Measurements from ENCODE around the gene PRC1. TPM values are rescaled to one million over a fixed set of nuclear protein-coding genes. Genes with fewer than 3 reads are reported as not detected.

The PRC1 gene
- total RNA-seq, 4 donors from 2014 or later: 2.2 to 12.7 (median 4.5) TPM

DNA sequence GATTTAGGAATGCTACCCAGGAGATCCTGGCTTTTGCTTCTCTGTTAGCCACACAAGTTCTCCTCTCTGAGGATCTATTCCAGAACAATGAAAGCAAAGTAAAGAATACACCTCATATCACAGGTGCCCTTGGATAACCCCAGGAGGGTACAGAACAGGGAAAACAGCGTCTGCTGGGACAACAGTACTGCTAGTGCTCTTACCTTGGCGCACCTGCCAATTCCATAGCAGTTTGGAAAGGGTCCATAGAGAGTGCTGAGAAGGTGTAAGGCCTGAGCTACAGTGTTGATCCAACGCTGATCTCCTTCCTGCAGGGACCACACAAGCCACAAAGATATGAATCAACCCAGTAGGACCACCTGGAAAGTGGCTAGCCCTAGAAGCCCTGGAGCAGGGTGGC, 12.9 kb upstream of the PRC1 start:
- Histone ChIP-seq H3K4me1 (no peaks in the 10 kb centered on the region), H3K4me3 (no peak overlapping the region), H3K27me3 (no peaks in the 10 kb centered on the region), H3K36me3 (peaks cover 0 to 100% of the 10 kb centered on the region in 2 donors), H3K9me3 (no peaks in the 10 kb centered on the region), H3K27ac (no peak overlapping the region)
- no peak for ATAC-seq
- no peak for TF ChIP-seq EP300 (IDR thresholded peaks at IDR 0.05)
- no peak for TF ChIP-seq POLR2A (IDR thresholded peaks at IDR 0.05)
- TF ChIP-seq, protein P1, sequence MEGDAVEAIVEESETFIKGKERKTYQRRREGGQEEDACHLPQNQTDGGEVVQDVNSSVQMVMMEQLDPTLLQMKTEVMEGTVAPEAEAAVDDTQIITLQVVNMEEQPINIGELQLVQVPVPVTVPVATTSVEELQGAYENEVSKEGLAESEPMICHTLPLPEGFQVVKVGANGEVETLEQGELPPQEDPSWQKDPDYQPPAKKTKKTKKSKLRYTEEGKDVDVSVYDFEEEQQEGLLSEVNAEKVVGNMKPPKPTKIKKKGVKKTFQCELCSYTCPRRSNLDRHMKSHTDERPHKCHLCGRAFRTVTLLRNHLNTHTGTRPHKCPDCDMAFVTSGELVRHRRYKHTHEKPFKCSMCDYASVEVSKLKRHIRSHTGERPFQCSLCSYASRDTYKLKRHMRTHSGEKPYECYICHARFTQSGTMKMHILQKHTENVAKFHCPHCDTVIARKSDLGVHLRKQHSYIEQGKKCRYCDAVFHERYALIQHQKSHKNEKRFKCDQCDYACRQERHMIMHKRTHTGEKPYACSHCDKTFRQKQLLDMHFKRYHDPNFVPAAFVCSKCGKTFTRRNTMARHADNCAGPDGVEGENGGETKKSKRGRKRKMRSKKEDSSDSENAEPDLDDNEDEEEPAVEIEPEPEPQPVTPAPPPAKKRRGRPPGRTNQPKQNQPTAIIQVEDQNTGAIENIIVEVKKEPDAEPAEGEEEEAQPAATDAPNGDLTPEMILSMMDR (IDR thresholded peaks at IDR 0.05): no peak
- TF ChIP-seq POLR2AphosphoS5 (IDR thresholded peaks at IDR 0.05): no peak
- WGBS, 2 donors (ENCODE audit: low coverage in 1 of 2): 76 to 100% methylated on average over 2 to 3 of the region's 3 CpGs

DNA sequence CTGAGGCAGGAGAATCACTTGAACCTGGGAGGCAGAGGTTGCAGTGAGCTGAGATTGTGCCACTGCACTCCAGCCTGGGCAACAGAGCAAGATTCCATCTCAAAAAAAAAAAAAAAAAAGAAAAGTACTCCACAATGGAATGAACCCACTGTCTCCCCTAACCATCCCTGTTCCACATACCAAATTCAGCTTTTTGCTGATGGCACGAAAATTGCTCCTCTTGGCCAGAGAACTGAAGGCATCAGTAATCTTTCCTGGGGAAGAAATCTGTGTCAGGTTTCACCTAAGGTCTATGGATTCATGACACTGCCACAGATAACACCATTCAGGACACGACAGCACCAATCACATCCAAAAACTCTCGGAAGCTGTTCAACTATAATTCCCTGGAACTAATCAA, 6.9 kb upstream of the PRC1 start:
- 93 to 100% methylated on average over 3 of the region's 3 CpGs for WGBS, 2 donors (ENCODE audit: low coverage in 1 of 2)
- Histone ChIP-seq H3K4me3 (no peak overlapping the region), H3K9me3 (no peaks in the 10 kb centered on the region), H3K27ac (no peak overlapping the region), H3K4me1 (no peaks in the 10 kb centered on the region), H3K36me3 (peaks cover 0 to 91% of the 10 kb centered on the region in 2 donors), H3K27me3 (no peaks in the 10 kb centered on the region)
- ATAC-seq: no peak
- TF ChIP-seq POLR2A (IDR thresholded peaks at IDR 0.05) (no peak), EP300 (IDR thresholded peaks at IDR 0.05) (no peak), POLR2AphosphoS5 (IDR thresholded peaks at IDR 0.05) (no peak)
- TF ChIP-seq, protein P1 (IDR thresholded peaks at IDR 0.05): no peak

- peaks cover 0 to 13% (median 0%) of the 10 kb centered on the region in 3 donors for H3K4me1 ChIP-seq
- ATAC-seq: no peak
- WGBS, 2 donors (ENCODE audit: low coverage in 1 of 2): 72 to 89% methylated on average over 3 of the region's 8 CpGs
- no peak overlapping the region for H3K27ac ChIP-seq
- peaks cover 0 to 67% of the 10 kb centered on the region in 2 donors for H3K36me3 ChIP-seq
- H3K4me3 ChIP-seq: no peak overlapping the region
- H3K9me3 ChIP-seq: no peaks in the 10 kb centered on the region
- no peaks in the 10 kb centered on the region for H3K27me3 ChIP-seq
- TF ChIP-seq POLR2A (IDR thresholded peaks at IDR 0.05): no peak
- TF ChIP-seq, protein P1 (IDR thresholded peaks at IDR 0.05): no peak
- no peak for TF ChIP-seq POLR2AphosphoS5 (IDR thresholded peaks at IDR 0.05)
- no peak for TF ChIP-seq EP300 (IDR thresholded peaks at IDR 0.05)
Measured at GRCh38 chr15:90998737-90999136, 4.4 kb upstream of the PRC1 start.

- no peaks in the 10 kb centered on the region for H3K9me3 ChIP-seq
- H3K4me3 ChIP-seq: peak overlapping the region; percentile 52 to 94
- TF ChIP-seq POLR2AphosphoS5 (IDR thresholded peaks at IDR 0.05) (no peak), EP300 (IDR thresholded peaks at IDR 0.05) (no peak), POLR2A (IDR thresholded peaks at IDR 0.05) (no peak)
- TF ChIP-seq, protein P1 (IDR thresholded peaks at IDR 0.05): no peak
- WGBS, 2 donors (ENCODE audit: low coverage in 1 of 2): 0% methylated on average over 3 to 17 of the region's 50 CpGs
- H3K4me1 ChIP-seq: peaks cover 0 to 21% (median 0%) of the 10 kb centered on the region in 3 donors
- H3K36me3 ChIP-seq: peaks cover 0 to 20% of the 10 kb centered on the region in 2 donors
- no peaks in the 10 kb centered on the region for H3K27me3 ChIP-seq
- ATAC-seq: peak; percentile 14
- peak overlapping the region; percentile 21 to 92 (median 88) for H3K27ac ChIP-seq
Measured at GRCh38 chr15:90994059-90994416, 297 bp downstream of the PRC1 start.

- no peak overlapping the region for H3K27ac ChIP-seq
- ATAC-seq: no peak
- H3K4me1 ChIP-seq: peaks cover 0 to 21% (median 0%) of the 10 kb centered on the region in 3 donors
- no peaks in the 10 kb centered on the region for H3K27me3 ChIP-seq
- no peak for TF ChIP-seq POLR2AphosphoS5 (IDR thresholded peaks at IDR 0.05)
- TF ChIP-seq, protein P1 (IDR thresholded peaks at IDR 0.05): no peak
- no peak for TF ChIP-seq EP300 (IDR thresholded peaks at IDR 0.05)
- no peak for TF ChIP-seq POLR2A (IDR thresholded peaks at IDR 0.05)
- 92 to 93% methylated on average over 3 to 6 of the region's 6 CpGs for WGBS, 2 donors (ENCODE audit: low coverage in 1 of 2)
- H3K4me3 ChIP-seq: no peak overlapping the region
- H3K36me3 ChIP-seq: no peaks in the 10 kb centered on the region
- H3K9me3 ChIP-seq: no peaks in the 10 kb centered on the region
Measured at GRCh38 chr15:90991587-90992285, 2.6 kb downstream of the PRC1 start.

All from gastroesophageal sphincter (tissue), 4 donors.